GM12872 (cell line): ENCODE results near the gene RNF14.
A peak's percentile ranks its signal among the peaks of the same experiment; 100 is the strongest.

Source experiments
- CTCF ChIP-seq: IDR thresholded peaks from 3 replicates; pipeline ENCODE4 v1.5.1; 2011; ENCODE audit warnings: low read depth, mild to moderate bottlenecking, low read length, moderate library complexity; ENCODE audit not compliant: insufficient read depth

Gene RNF14

GRCh38 chr5:141960018-141960417 is 8.9 kb upstream of the RNF14 start:
- peak; percentile 56 for TF ChIP-seq CTCF

- peak; percentile 86 for TF ChIP-seq CTCF
These were observed 8.2 kb upstream of the RNF14 start for GRCh38 chr5:141960449-141961323.

GRCh38 chr5:141961466-141961865 is 7.4 kb upstream of the RNF14 start:
- no peak for TF ChIP-seq CTCF

GRCh38 chr5:141963701-141964100 is 5.2 kb upstream of the RNF14 start:
- TF ChIP-seq CTCF, result no peak

GRCh38 chr5:141965071-141965470 is 3.8 kb upstream of the RNF14 start:
- TF ChIP-seq CTCF, result no peak

- TF ChIP-seq CTCF, result no peak
These were observed 2.5 kb upstream of the RNF14 start for GRCh38 chr5:141966275-141966962.

- no peak for TF ChIP-seq CTCF
These were observed 2.0 kb upstream of the RNF14 start for GRCh38 chr5:141966963-141967333.
